ENCODE results near the gene SLC4A5. TPM values are rescaled to one million over a fixed set of nuclear protein-coding genes. Genes with fewer than 3 reads are reported as not detected.

SLC4A5 gene
- total RNA-seq, 2 donors from 2014 or later = 9.1 to 10.5 TPM

DNA sequence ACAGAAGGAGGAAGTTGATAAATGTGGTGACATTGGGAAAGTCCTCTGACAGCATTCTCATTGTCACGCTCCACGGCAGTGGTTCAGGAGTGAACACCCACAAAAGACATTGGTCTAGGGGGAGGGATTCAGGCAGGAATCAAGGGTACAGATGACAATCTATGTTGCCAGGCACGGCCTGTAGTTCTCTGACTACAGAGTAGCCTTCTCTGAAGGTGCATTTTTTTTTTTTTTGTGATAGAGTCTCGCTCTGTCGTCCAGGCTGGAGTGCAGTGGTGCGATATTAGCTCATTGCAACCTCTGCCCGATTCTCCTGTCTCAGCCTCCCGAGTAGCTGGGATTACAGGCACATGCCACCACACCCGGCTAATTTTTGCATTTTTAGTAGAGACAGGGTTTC is 157.2 kb downstream of the SLC4A5 start:
- H3K9me3 ChIP-seq (ENCODE audit: control insufficient read depth, low read length, poor library complexity, severe bottlenecking) = no peaks in the 10 kb centered on the region
- Mint-ChIP-seq H3K27me3 (peaks cover 3% of the 10 kb centered on the region), H3K27ac (peak overlapping the region; percentile 47), H3K4me3 (peak overlapping the region; percentile 69), H3K36me3 (ENCODE audit: low read depth) (no peaks in the 10 kb centered on the region), H3K4me1 (peaks cover 5% of the 10 kb centered on the region)
- DNase-seq (peak in 2 of 3 donors; percentile 17 to 18), ATAC-seq (peak; percentile 97)

DNA sequence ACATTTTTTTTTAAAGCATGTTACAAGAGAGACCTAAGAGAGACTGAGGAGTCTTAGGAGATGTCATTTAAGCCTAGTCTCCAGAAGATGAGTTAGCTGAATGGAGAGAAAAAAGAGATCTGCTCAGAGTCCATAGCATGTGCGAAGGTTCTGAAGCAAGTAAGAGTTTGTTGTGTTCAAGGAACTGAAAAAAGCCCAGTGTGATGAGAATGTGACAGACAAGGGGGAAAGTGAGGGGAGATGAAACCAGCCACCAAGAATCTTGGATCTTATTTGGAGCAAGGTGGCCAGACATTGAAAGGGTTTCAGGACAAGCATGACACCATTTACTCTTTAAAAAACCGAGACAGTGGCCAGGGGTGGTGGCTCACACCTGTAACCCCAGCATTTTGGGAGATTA is 159.3 kb downstream of the SLC4A5 start:
- H3K27me3 Mint-ChIP-seq = no peaks in the 10 kb centered on the region
- DNase-seq = no peak
- no peaks in the 10 kb centered on the region for H3K36me3 Mint-ChIP-seq (ENCODE audit: low read depth)
- no peak overlapping the region for H3K4me3 Mint-ChIP-seq
- ATAC-seq = no peak
- no peak overlapping the region for H3K27ac Mint-ChIP-seq
- peaks cover 8% of the 10 kb centered on the region for H3K4me1 Mint-ChIP-seq
- no peaks in the 10 kb centered on the region for H3K9me3 ChIP-seq (ENCODE audit: control insufficient read depth, low read length, poor library complexity, severe bottlenecking)

DNA sequence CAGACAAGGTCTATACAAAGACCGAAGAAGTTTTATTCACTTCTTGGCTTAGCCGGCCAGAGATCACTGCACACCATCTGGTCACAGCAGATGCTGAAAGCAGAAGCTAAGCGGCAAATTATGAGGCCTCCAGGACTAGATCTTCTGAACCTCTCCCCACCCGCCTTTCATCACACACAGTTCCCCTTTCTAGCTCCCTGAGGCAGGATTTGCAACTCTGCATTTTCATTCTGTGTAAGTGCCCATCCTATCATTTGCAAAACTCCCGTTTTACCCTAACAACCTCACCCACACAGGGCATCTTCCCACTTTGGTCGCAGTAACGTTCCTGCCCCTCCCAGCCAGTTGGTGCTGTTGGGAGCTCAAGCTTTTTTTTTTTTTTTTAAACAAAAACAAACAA is 161.5 kb downstream of the SLC4A5 start:
- ATAC-seq (no peak), DNase-seq (no peak)
- H3K9me3 ChIP-seq (ENCODE audit: control insufficient read depth, low read length, poor library complexity, severe bottlenecking) = no peaks in the 10 kb centered on the region
- Mint-ChIP-seq H3K4me1 (peaks cover 14% of the 10 kb centered on the region), H3K27ac (peak overlapping the region; percentile 29), H3K27me3 (no peaks in the 10 kb centered on the region), H3K36me3 (ENCODE audit: low read depth) (no peaks in the 10 kb centered on the region), H3K4me3 (no peak overlapping the region)

DNA sequence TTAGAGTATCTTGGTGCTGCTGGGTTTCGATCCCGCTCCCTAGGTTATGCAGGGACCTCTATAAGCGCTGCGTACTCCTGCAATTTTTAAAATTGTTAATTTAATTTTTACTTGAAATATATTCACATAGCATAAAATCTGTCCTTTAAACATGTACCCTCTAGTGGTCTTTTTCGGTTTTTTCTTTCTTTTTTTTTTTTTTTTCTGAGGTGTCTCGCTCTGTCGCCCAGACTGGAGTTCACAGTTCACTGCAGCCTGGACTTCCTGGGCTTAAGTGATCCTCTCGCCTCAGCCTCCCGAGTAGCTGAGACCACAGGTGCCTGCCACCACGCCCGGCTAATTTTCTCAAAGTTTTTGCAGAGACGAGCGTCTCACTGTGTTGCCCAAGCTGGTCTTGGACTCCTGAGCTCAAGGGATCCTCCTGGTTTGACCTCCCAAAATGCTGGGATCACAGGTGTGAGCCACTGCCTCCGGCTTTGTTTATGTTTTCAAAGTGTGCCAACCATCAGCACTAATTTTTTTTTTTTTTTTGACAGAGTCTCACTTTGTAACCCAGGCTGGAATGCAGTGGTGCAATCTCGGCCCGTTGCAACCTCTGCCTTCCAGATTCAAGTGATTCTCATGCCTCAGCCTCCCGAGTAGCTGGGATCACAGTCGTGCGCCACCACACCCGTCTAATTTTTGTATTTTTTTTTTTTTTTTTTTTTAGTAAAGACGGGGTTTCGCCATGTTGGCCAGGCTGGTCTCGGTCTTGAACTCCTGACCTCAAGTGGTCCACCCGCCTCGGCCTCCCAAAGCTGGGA is 164.0 kb downstream of the SLC4A5 start:
- H3K36me3 Mint-ChIP-seq (ENCODE audit: low read depth) = peaks cover 3% of the 10 kb centered on the region
- H3K4me3 Mint-ChIP-seq = peak overlapping the region; percentile 88
- H3K27ac Mint-ChIP-seq = peak overlapping the region; percentile 70
- DNase-seq (no peak), ATAC-seq (peak; percentile 47)
- H3K9me3 ChIP-seq (ENCODE audit: control insufficient read depth, low read length, poor library complexity, severe bottlenecking) = no peaks in the 10 kb centered on the region
- H3K4me1 Mint-ChIP-seq = peaks cover 28% of the 10 kb centered on the region
- no peaks in the 10 kb centered on the region for H3K27me3 Mint-ChIP-seq

DNA sequence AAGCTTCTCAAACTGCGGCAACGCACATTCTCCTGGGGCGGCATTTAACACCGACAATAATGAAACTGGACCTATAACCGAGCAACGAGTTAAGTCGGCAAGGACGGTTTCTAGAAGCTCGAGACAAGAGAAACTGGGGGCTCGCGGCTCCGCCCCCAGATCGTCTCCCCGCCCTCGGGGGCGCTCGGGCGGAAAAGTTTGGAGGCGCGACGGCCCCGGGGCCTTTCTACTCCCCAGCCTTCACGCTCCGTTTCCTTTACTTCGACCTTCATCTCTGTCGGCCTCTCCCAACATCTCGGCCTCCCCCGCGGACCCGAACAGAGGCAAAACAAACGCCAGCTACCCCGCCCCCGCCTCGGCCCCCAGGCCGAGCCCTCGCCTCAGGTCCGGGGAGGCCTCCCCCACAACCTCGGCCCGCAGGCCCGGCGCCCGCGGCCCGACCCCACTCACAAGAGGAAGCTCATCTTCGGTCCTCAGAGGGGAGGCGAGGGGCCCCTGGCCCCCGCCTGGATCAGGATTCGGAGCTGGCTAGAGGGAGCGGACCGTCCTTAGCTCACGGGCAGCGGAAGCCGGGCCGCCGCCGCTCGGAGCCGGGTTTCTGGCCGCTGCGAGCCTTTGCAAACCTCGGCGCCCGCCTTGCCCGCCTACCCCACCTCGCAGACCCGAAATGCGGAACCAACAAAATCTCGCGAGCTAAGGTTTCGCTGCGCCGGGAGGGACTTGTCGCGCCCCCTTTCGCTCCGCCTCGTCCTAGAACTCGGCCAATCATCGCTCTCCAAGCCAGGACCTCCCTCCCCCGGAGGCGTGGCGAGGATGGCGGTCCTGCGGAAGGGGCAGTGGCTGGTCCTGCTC is 164.8 kb downstream of the SLC4A5 start, which contains the start of gene MOB1A:
TSS of gene MOB1A (minus strand) at position 669 of the 852 bp plus-strand sequence. CDS start at position 464, 205 bp downstream.
- DNase-seq (peak; percentile 94 to 97 (median 96)), ATAC-seq (peak; percentile 94)
- H3K27me3 Mint-ChIP-seq = no peaks in the 10 kb centered on the region
- H3K9me3 ChIP-seq (ENCODE audit: control insufficient read depth, low read length, poor library complexity, severe bottlenecking) = no peaks in the 10 kb centered on the region
- peaks cover 3% of the 10 kb centered on the region for H3K36me3 Mint-ChIP-seq (ENCODE audit: low read depth)
- H3K27ac Mint-ChIP-seq = peak within 1 kb of the TSS; percentile 70
- H3K4me1 Mint-ChIP-seq = peaks cover 27% of the 10 kb centered on the region
- peak within 1 kb of the TSS; percentile 88 for H3K4me3 Mint-ChIP-seq

DNA sequence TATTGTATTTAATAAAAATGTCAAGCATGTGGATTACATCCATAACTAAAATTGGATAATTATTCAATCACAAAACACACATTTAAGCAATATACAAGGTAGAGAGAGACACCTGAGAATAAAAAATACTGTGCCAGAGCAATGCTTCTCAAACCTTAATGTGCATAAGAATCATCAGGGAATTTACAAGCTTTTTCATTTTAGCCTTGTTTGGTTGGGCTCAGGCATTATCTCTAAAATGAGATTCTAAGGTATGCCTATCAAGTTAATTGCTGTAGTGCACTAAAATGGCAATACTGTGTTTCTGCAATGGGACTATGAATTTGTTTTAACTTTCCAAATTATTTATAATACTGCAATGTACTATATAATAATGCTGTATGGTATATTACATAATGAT is 165.5 kb downstream of the SLC4A5 start:
- Mint-ChIP-seq H3K27me3 (no peaks in the 10 kb centered on the region), H3K36me3 (ENCODE audit: low read depth) (peaks cover 3% of the 10 kb centered on the region), H3K27ac (peak overlapping the region; percentile 70)

DNA sequence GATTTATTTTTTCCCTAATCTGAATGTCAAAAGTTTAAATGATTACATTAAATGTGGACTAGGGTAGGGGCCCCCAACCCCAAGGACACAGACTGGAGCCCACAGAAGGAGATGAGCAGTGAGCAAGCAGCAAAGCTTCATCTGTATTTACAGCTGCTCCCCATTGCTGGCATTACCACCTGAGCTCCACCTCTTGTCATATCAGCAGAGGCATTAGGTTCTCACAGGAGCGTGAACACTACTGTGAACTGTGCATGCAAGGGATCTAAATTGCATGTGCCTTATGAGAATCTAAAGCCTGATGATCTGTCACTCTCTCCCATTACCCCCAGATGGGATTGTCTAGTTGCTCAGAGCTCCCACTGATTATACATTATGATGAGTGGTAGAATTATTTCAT is 168.3 kb downstream of the SLC4A5 start:
- H3K4me1 Mint-ChIP-seq = peaks cover 35% of the 10 kb centered on the region
- no peak for DNase-seq
- H3K4me3 Mint-ChIP-seq = no peak overlapping the region
- no peak for ATAC-seq
- H3K9me3 ChIP-seq (ENCODE audit: control insufficient read depth, low read length, poor library complexity, severe bottlenecking) = no peaks in the 10 kb centered on the region
- H3K36me3 Mint-ChIP-seq (ENCODE audit: low read depth) = peaks cover 5% of the 10 kb centered on the region
- H3K27me3 Mint-ChIP-seq = no peaks in the 10 kb centered on the region
- H3K27ac Mint-ChIP-seq = peak overlapping the region; percentile 75

More for the DNA sequence above, 165.5 kb downstream of the SLC4A5 start:
- ATAC-seq (no peak), DNase-seq (no peak)
- Mint-ChIP-seq H3K4me3 (peak overlapping the region; percentile 88), H3K4me1 (peaks cover 29% of the 10 kb centered on the region)
- H3K9me3 ChIP-seq (ENCODE audit: control insufficient read depth, low read length, poor library complexity, severe bottlenecking) = no peaks in the 10 kb centered on the region

DNA sequence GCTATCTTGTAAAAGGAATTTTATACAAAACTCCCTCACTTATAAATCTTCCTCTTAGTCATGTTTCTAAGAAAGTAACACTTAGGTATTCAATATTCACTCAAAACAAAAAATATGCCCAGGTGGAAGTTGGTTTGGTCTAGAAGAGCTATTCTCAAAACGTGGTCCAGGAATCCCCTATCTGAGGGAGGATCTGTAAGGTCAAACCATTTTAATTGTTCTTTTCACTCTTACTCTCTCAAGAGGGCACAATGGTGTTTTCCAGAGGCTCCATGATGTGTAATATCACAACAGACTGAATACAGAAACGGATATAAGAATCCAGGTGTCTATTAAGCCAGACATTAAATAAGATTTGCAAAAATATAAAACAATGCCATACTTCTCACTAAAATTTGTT is 174.5 kb downstream of the SLC4A5 start:
- Mint-ChIP-seq H3K27ac (peak overlapping the region; percentile 49), H3K4me3 (no peak overlapping the region), H3K36me3 (ENCODE audit: low read depth) (peaks cover 12% of the 10 kb centered on the region)

More for the DNA sequence above, 174.5 kb downstream of the SLC4A5 start:
- Mint-ChIP-seq H3K4me1 (peaks cover 19% of the 10 kb centered on the region), H3K27me3 (no peaks in the 10 kb centered on the region)
- ATAC-seq = no peak
- no peak for DNase-seq
- no peaks in the 10 kb centered on the region for H3K9me3 ChIP-seq (ENCODE audit: control insufficient read depth, low read length, poor library complexity, severe bottlenecking)

Other genes starting within 250 kb of the SLC4A5 start
- gene BOLA3, start 195.5 kb downstream of the SLC4A5 start, total RNA-seq = 10 to 100 TPM; 15.5 to 23.3 TPM
- gene MOB1A, start 164.5 kb downstream of the SLC4A5 start, total RNA-seq = 100 to 1,000 TPM; 138 to 183 TPM
- gene MTHFD2, start 144.8 kb downstream of the SLC4A5 start, total RNA-seq = 10 to 100 TPM; 30.8 to 47.5 TPM
- gene DCTN1, start 36.9 kb upstream of the SLC4A5 start, total RNA-seq = 10 to 100 TPM; 78.5 to 85.7 TPM
- gene C2orf81, start 78.2 kb upstream of the SLC4A5 start, total RNA-seq = 1 to 10 TPM; 2.9 to 3.3 TPM
- gene WDR54, start 78.3 kb upstream of the SLC4A5 start, total RNA-seq = 10 to 100 TPM; 33.6 to 42.8 TPM
- under 1 TPM; 0.37 to 0.57 TPM for gene RTKN, start 98.5 kb upstream of the SLC4A5 start, total RNA-seq
- 10 to 100 TPM; 35.1 to 45.2 TPM for gene INO80B, start 111.7 kb upstream of the SLC4A5 start, total RNA-seq
- gene WBP1, start 115.0 kb upstream of the SLC4A5 start, total RNA-seq = 10 to 100 TPM; 61.7 to 64.2 TPM
- gene MOGS, start 122.0 kb upstream of the SLC4A5 start, total RNA-seq = 10 to 100 TPM; 66.2 to 68.9 TPM
- gene MRPL53, start 129.3 kb upstream of the SLC4A5 start, total RNA-seq = 10 to 100 TPM; 31.4 to 67.9 TPM
- gene CCDC142, start 139.6 kb upstream of the SLC4A5 start, total RNA-seq = 10 to 100 TPM; 13.7 to 14.7 TPM
- gene TTC31, start 139.7 kb upstream of the SLC4A5 start, total RNA-seq = 10 to 100 TPM; 32.3 to 36.6 TPM
- gene LBX2, start 156.2 kb upstream of the SLC4A5 start, total RNA-seq = under 1 TPM in 1 of 2 donors, not detected in 1; 0.26 TPM
- 10 to 100 TPM; 28.2 to 31.5 TPM for gene PCGF1, start 164.3 kb upstream of the SLC4A5 start, total RNA-seq
- gene TLX2, start 171.0 kb upstream of the SLC4A5 start, total RNA-seq = 1 to 10 TPM in 1 of 2 donors, under 1 TPM in 1; 0.16 to 1.5 TPM
- under 1 TPM in 1 of 2 donors, not detected in 1; 0.23 TPM for gene DQX1, start 182.8 kb upstream of the SLC4A5 start, total RNA-seq
- gene AUP1, start 186.3 kb upstream of the SLC4A5 start, total RNA-seq = 100 to 1,000 TPM; 139 to 153 TPM
- gene HTRA2, start 186.5 kb upstream of the SLC4A5 start, total RNA-seq = 10 to 100 TPM; 18.5 to 21.4 TPM
- 1 to 10 TPM in 1 of 2 donors, under 1 TPM in 1; 0.75 to 2.0 TPM for gene LOXL3, start 210.5 kb upstream of the SLC4A5 start, total RNA-seq
- gene DOK1, start 211.3 kb upstream of the SLC4A5 start, total RNA-seq = 10 to 100 TPM in 1 of 2 donors, 1 to 10 TPM in 1; 8.3 to 14.6 TPM

Data from T-helper 17 cell (primary cell).